ENCODE results near the gene CCDC201. TPM values are rescaled to one million over a fixed set of nuclear protein-coding genes. Genes with fewer than 3 reads are reported as not detected.

The CCDC201 gene
- not detected in 2 replicates for total RNA-seq (2014; rRNA removed; shearing (Covaris generic))

- DNase-seq, result no peak
- Histone ChIP-seq H3K36me3 (replicated peaks; ENCODE audit: control insufficient read depth, insufficient read depth, low read length) (no peaks in the 10 kb centered on the region), H3K4me3 (ENCODE audit: insufficient read depth, low read depth, low read length) (no peak within 1 kb of the TSS)
These were observed at the start of gene CCDC201 for GRCh38 chr7:45873035-45873354. Gene CCDC201 (minus strand): TSS chr7:45873082. CDS start chr7:45873007, 75 bp downstream.

GRCh38 chr7:45921699-45922519 lies 49.0 kb upstream of the CCDC201 start:
- no peaks in the 10 kb centered on the region for H3K36me3 ChIP-seq (replicated peaks; ENCODE audit: control insufficient read depth, insufficient read depth, low read length)
- peak overlapping the region; percentile 60 for H3K4me3 ChIP-seq (ENCODE audit: insufficient read depth, low read depth, low read length)
- peaks cover 48% of the 10 kb centered on the region for H3K27me3 ChIP-seq (ENCODE audit: control insufficient read depth, insufficient read depth, low read length)
- peak; percentile 71 for DNase-seq

More at GRCh38 chr7:45873035-45873354, at the start of gene CCDC201:
- no peaks in the 10 kb centered on the region for H3K27me3 ChIP-seq (ENCODE audit: control insufficient read depth, insufficient read depth, low read length)

GRCh38 chr7:45921381-45921698 lies 48.5 kb upstream of the CCDC201 start:
- Histone ChIP-seq H3K36me3 (replicated peaks; ENCODE audit: control insufficient read depth, insufficient read depth, low read length) (no peaks in the 10 kb centered on the region), H3K27me3 (ENCODE audit: control insufficient read depth, insufficient read depth, low read length) (peaks cover 48% of the 10 kb centered on the region), H3K4me3 (ENCODE audit: insufficient read depth, low read depth, low read length) (peak overlapping the region; percentile 60)
- no peak for DNase-seq

- Histone ChIP-seq H3K27me3 (ENCODE audit: control insufficient read depth, insufficient read depth, low read length) (peaks cover 48% of the 10 kb centered on the region), H3K4me3 (ENCODE audit: insufficient read depth, low read depth, low read length) (peak within 1 kb of the TSS; percentile 60)
- peak; percentile 86 for DNase-seq
These were observed 47.9 kb upstream of the CCDC201 start, which contains the start of gene IGFBP3 for GRCh38 chr7:45920502-45921380. Gene IGFBP3 (minus strand): TSS chr7:45921272. CDS start chr7:45921140, 132 bp downstream.

GRCh38 chr7:45919993-45920459 lies 47.1 kb upstream of the CCDC201 start:
- no peak for DNase-seq
- Histone ChIP-seq H3K4me3 (ENCODE audit: insufficient read depth, low read depth, low read length) (peak overlapping the region; percentile 60), H3K27me3 (ENCODE audit: control insufficient read depth, insufficient read depth, low read length) (peaks cover 48% of the 10 kb centered on the region), H3K36me3 (replicated peaks; ENCODE audit: control insufficient read depth, insufficient read depth, low read length) (no peaks in the 10 kb centered on the region)

More at GRCh38 chr7:45920502-45921380, 47.9 kb upstream of the CCDC201 start, which contains the start of gene IGFBP3:
- no peaks in the 10 kb centered on the region for H3K36me3 ChIP-seq (replicated peaks; ENCODE audit: control insufficient read depth, insufficient read depth, low read length)

GRCh38 chr7:45919231-45919784 lies 46.4 kb upstream of the CCDC201 start:
- DNase-seq, result no peak
- Histone ChIP-seq H3K4me3 (ENCODE audit: insufficient read depth, low read depth, low read length) (no peak overlapping the region), H3K27me3 (ENCODE audit: control insufficient read depth, insufficient read depth, low read length) (peaks cover 48% of the 10 kb centered on the region), H3K36me3 (replicated peaks; ENCODE audit: control insufficient read depth, insufficient read depth, low read length) (no peaks in the 10 kb centered on the region)

GRCh38 chr7:45918556-45918955 lies 45.7 kb upstream of the CCDC201 start:
- H3K4me3 ChIP-seq (ENCODE audit: insufficient read depth, low read depth, low read length), result no peak overlapping the region
- no peak for DNase-seq

GRCh38 chr7:45917658-45918057 lies 44.8 kb upstream of the CCDC201 start:
- H3K36me3 ChIP-seq (replicated peaks; ENCODE audit: control insufficient read depth, insufficient read depth, low read length), result no peaks in the 10 kb centered on the region
- peak; percentile 86 for DNase-seq
- peaks cover 48% of the 10 kb centered on the region for H3K27me3 ChIP-seq (ENCODE audit: control insufficient read depth, insufficient read depth, low read length)
- H3K4me3 ChIP-seq (ENCODE audit: insufficient read depth, low read depth, low read length), result no peak overlapping the region

More at GRCh38 chr7:45918556-45918955, 45.7 kb upstream of the CCDC201 start:
- H3K36me3 ChIP-seq (replicated peaks; ENCODE audit: control insufficient read depth, insufficient read depth, low read length), result no peaks in the 10 kb centered on the region
- peaks cover 48% of the 10 kb centered on the region for H3K27me3 ChIP-seq (ENCODE audit: control insufficient read depth, insufficient read depth, low read length)

GRCh38 chr7:45917064-45917463 lies 44.2 kb upstream of the CCDC201 start:
- no peak for DNase-seq
- Histone ChIP-seq H3K27me3 (ENCODE audit: control insufficient read depth, insufficient read depth, low read length) (peaks cover 44% of the 10 kb centered on the region), H3K4me3 (ENCODE audit: insufficient read depth, low read depth, low read length) (no peak overlapping the region), H3K36me3 (replicated peaks; ENCODE audit: control insufficient read depth, insufficient read depth, low read length) (no peaks in the 10 kb centered on the region)

- H3K27me3 ChIP-seq (ENCODE audit: control insufficient read depth, insufficient read depth, low read length), result peaks cover 30% of the 10 kb centered on the region
- DNase-seq, result no peak
- H3K4me3 ChIP-seq (ENCODE audit: insufficient read depth, low read depth, low read length), result no peak overlapping the region
- H3K36me3 ChIP-seq (replicated peaks; ENCODE audit: control insufficient read depth, insufficient read depth, low read length), result no peaks in the 10 kb centered on the region
These were observed 42.7 kb upstream of the CCDC201 start for GRCh38 chr7:45915606-45916005.

- DNase-seq, result no peak
These were observed 42.0 kb upstream of the CCDC201 start for GRCh38 chr7:45914911-45915310.

GRCh38 chr7:45912972-45913371 lies 40.1 kb upstream of the CCDC201 start:
- Histone ChIP-seq H3K4me3 (ENCODE audit: insufficient read depth, low read depth, low read length) (no peak overlapping the region), H3K27me3 (ENCODE audit: control insufficient read depth, insufficient read depth, low read length) (peaks cover 4% of the 10 kb centered on the region), H3K36me3 (replicated peaks; ENCODE audit: control insufficient read depth, insufficient read depth, low read length) (no peaks in the 10 kb centered on the region)
- no peak for DNase-seq

More at GRCh38 chr7:45914911-45915310, 42.0 kb upstream of the CCDC201 start:
- Histone ChIP-seq H3K27me3 (ENCODE audit: control insufficient read depth, insufficient read depth, low read length) (peaks cover 23% of the 10 kb centered on the region), H3K36me3 (replicated peaks; ENCODE audit: control insufficient read depth, insufficient read depth, low read length) (no peaks in the 10 kb centered on the region), H3K4me3 (ENCODE audit: insufficient read depth, low read depth, low read length) (no peak overlapping the region)

- no peak for DNase-seq
- H3K36me3 ChIP-seq (replicated peaks; ENCODE audit: control insufficient read depth, insufficient read depth, low read length), result no peaks in the 10 kb centered on the region
- H3K27me3 ChIP-seq (ENCODE audit: control insufficient read depth, insufficient read depth, low read length), result no peaks in the 10 kb centered on the region
- no peak overlapping the region for H3K4me3 ChIP-seq (ENCODE audit: insufficient read depth, low read depth, low read length)
These were observed 38.4 kb upstream of the CCDC201 start for GRCh38 chr7:45911311-45911710.

- no peak overlapping the region for H3K4me3 ChIP-seq (ENCODE audit: insufficient read depth, low read depth, low read length)
These were observed 38.0 kb upstream of the CCDC201 start for GRCh38 chr7:45910855-45911254.

More at GRCh38 chr7:45910855-45911254, 38.0 kb upstream of the CCDC201 start:
- DNase-seq, result no peak
- Histone ChIP-seq H3K36me3 (replicated peaks; ENCODE audit: control insufficient read depth, insufficient read depth, low read length) (no peaks in the 10 kb centered on the region), H3K27me3 (ENCODE audit: control insufficient read depth, insufficient read depth, low read length) (no peaks in the 10 kb centered on the region)
